Liver (tissue), 9 donors: Measurements from ENCODE around the gene EPS8L1. TPM values are rescaled to one million over a fixed set of nuclear protein-coding genes. Genes with fewer than 3 reads are reported as not detected.

Experiments
- DNase-seq: peaks from one replicate; pipeline ENCODE4 v3.0.0-alpha.2; 2017; ENCODE audit warnings: low spot score
- H3K27ac ChIP-seq, 2 donors: one replicate each; pipeline ENCODE4 v1.7.0; 2013; ENCODE audit warnings: inconsistent platforms in 2 of 2, low read length in 2 of 2, control low read depth in 1 of 2, low read depth in 1 of 2, mild to moderate bottlenecking in 1 of 2
- H3K27me3 ChIP-seq, 4 donors: one replicate each; pipeline versions ENCODE4 v1.6.1 to v1.7.0; 2013; ENCODE audit warnings: low read length in 3 of 4, inconsistent platforms in 1 of 4, mild to moderate bottlenecking in 1 of 4, moderate library complexity in 1 of 4; ENCODE audit not compliant: control insufficient read depth in 4 of 4, insufficient read depth in 4 of 4
- H3K36me3 ChIP-seq, 4 donors: one replicate each; pipeline versions ENCODE4 v1.6.1 to v1.7.0; 2013; ENCODE audit warnings: low read length in 3 of 4, mild to moderate bottlenecking in 3 of 4, low read depth in 1 of 4, moderate library complexity in 1 of 4; ENCODE audit not compliant: control insufficient read depth in 4 of 4, insufficient read depth in 3 of 4
- H3K4me1 ChIP-seq, 4 donors: one replicate each; pipeline versions ENCODE4 v1.6.1 to v1.7.0; 2013; ENCODE audit warnings: low read length in 3 of 4, mild to moderate bottlenecking in 3 of 4, moderate library complexity in 1 of 4; ENCODE audit not compliant: control insufficient read depth in 4 of 4, insufficient read depth in 4 of 4
- H3K4me3 ChIP-seq, 3 donors: one replicate each; pipeline versions ENCODE4 v1.6.1 to v1.7.0; 2013; ENCODE audit warnings: low read length in 3 of 3, control low read depth in 1 of 3, low read depth in 1 of 3, mild to moderate bottlenecking in 1 of 3
- H3K9ac ChIP-seq, 2 donors: one replicate each; pipeline ENCODE4 v1.7.0; 2013; ENCODE audit warnings: low read length in 2 of 2, mild to moderate bottlenecking in 2 of 2, moderate library complexity in 2 of 2, control low read depth in 1 of 2, low read depth in 1 of 2
- H3K9me3 ChIP-seq, 4 donors: one replicate each; pipeline versions ENCODE4 v1.6.1 to v1.7.0; 2013; ENCODE audit warnings: low read length in 3 of 4; ENCODE audit not compliant: control insufficient read depth in 4 of 4
- ATF3 ChIP-seq: IDR thresholded peaks from 2 replicates; pipeline ENCODE4 v1.6.1; 2016; ENCODE audit warnings: antibody characterized with exemption
- FOXA2 ChIP-seq: IDR thresholded peaks from 2 replicates; pipeline ENCODE4 v1.6.1; 2016; ENCODE audit warnings: antibody characterized with exemption
- GABPA ChIP-seq, 2 donors: IDR thresholded peaks in 1 of 2; conservative IDR thresholded peaks in 1 of 2; 2 replicates each; pipeline ENCODE4 v1.6.1; 2016; ENCODE audit warnings: antibody characterized with exemption in 2 of 2, mild to moderate bottlenecking in 1 of 2, moderate library complexity in 1 of 2
- HNF4A ChIP-seq, 2 donors: conservative IDR thresholded peaks; 2 replicates each; pipeline ENCODE4 v1.6.1; 2016; ENCODE audit warnings: antibody characterized with exemption in 2 of 2, mild to moderate bottlenecking in 2 of 2
- JUND ChIP-seq, 2 donors: IDR thresholded peaks; 2 replicates each; pipeline ENCODE4 v1.6.1; 2016; ENCODE audit warnings: antibody characterized with exemption in 2 of 2
- MAX ChIP-seq: IDR thresholded peaks from 2 replicates; pipeline ENCODE4 v1.6.1; 2016; ENCODE audit warnings: antibody characterized with exemption
- NR2F2 ChIP-seq: IDR thresholded peaks from 2 replicates; pipeline ENCODE4 v1.6.1; 2016; ENCODE audit warnings: antibody characterized with exemption
- RAD21 ChIP-seq, 2 donors: IDR thresholded peaks; 2 replicates each; pipeline ENCODE4 v1.6.1; 2016; ENCODE audit warnings: antibody characterized with exemption in 2 of 2, mild to moderate bottlenecking in 2 of 2
- REST ChIP-seq: IDR thresholded peaks from 2 replicates; pipeline ENCODE4 v1.6.1; 2016; ENCODE audit warnings: antibody characterized with exemption, mild to moderate bottlenecking
- SP1 ChIP-seq: IDR thresholded peaks from 2 replicates; pipeline ENCODE4 v1.6.1; 2018; ENCODE audit warnings: antibody characterized with exemption, mild to moderate bottlenecking
- TAF1 ChIP-seq: conservative IDR thresholded peaks from 2 replicates; pipeline ENCODE4 v1.6.1; 2016; ENCODE audit warnings: antibody characterized with exemption, mild to moderate bottlenecking
- ZBTB33 ChIP-seq: IDR thresholded peaks from 2 replicates; pipeline ENCODE4 v1.6.1; 2016; ENCODE audit warnings: antibody characterized with exemption
- WGBS: extraction: QIAGEN DNeasy Blood & Tissue Kit; methylation state at CpG from one replicate; pipeline ENCODE4 v1.1.7; 2013; 5-methylcytosine and 5-hydroxymethylcytosine counted together
- polyA plus RNA-seq, 2 donors: library from polyadenylated mRNA; stranded (reverse) in 1 of 2; unstranded in 1 of 2; fragments of 200-250 nt in 1 of 2; fragments of >200 nt in 1 of 2; fragmentation: Nextera tagmentation in 1 of 2; extraction: Ambion mirVana in 1 of 2; gene quantifications; one replicate each; pipeline versions ENCODE4 v1.2.1 to v1.2.3, GENCODE V29; 2013 to 2015
- total RNA-seq, 2 donors: library from RNA; depleted of rRNA; stranded (reverse); fragments of >200 nt; gene quantifications; one replicate each; pipeline ENCODE4 v1.2.3, GENCODE V29; 2014
- donor health status: healthy.
- donor health status: healthy.
- donor health status: healthy.
- donor health status: healthy.
- donor health status: healthy.

EPS8L1 gene
- total and polyA plus RNA-seq, 4 donors: 0.40 to 1.5 (median 0.87) TPM

- Histone ChIP-seq H3K36me3 (peaks cover 0 to 32% (median 9%) of the 10 kb centered on the region in 4 donors), H3K27me3 (no peaks in the 10 kb centered on the region), H3K4me3 (no peak overlapping the region), H3K27ac (no peak overlapping the region), H3K9ac (no peak overlapping the region), H3K9me3 (no peaks in the 10 kb centered on the region), H3K4me1 (peaks cover 0 to 6% (median 2%) of the 10 kb centered on the region in 4 donors)
- 94% methylated on average over 49 of the region's 49 CpGs for WGBS
- DNase-seq: no peak
- no peak for TF ChIP-seq RAD21 (IDR thresholded peaks at IDR 0.05)
- no peak for TF ChIP-seq REST
- no peak for TF ChIP-seq TAF1
- no peak for TF ChIP-seq NR2F2
- no peak for TF ChIP-seq SP1
These were observed 17.0 kb downstream of the EPS8L1 start for GRCh38 chr19:55092423-55093318.

- peaks cover 0 to 44% (median 9%) of the 10 kb centered on the region in 4 donors for H3K36me3 ChIP-seq
- WGBS: 93% methylated on average over 32 of the region's 32 CpGs
These were observed 19.0 kb downstream of the EPS8L1 start for GRCh38 chr19:55094456-55095259.

More at GRCh38 chr19:55094456-55095259, 19.0 kb downstream of the EPS8L1 start:
- no peak overlapping the region for H3K4me3 ChIP-seq
- H3K27ac ChIP-seq: no peak overlapping the region
- no peaks in the 10 kb centered on the region for H3K9me3 ChIP-seq
- H3K27me3 ChIP-seq: no peaks in the 10 kb centered on the region
- no peak overlapping the region for H3K9ac ChIP-seq
- no peaks in the 10 kb centered on the region for H3K4me1 ChIP-seq
- DNase-seq: no peak
- TF ChIP-seq GABPA (IDR thresholded peaks at IDR 0.05 in 1 of 2, conservative IDR thresholded peaks at IDR 0.05 in 1 of 2) (no peak), JUND (IDR thresholded peaks at IDR 0.05) (no peak), ZBTB33 (no peak), HNF4A (conservative IDR thresholded peaks at IDR 0.05) (no peak), MAX (no peak), ATF3 (no peak), FOXA2 (no peak)
